ENCODE measurements around the gene RAB3A.

- TF ChIP-seq CTCF (IDR thresholded peaks at IDR 0.05) (no peak), POLR2A (IDR thresholded peaks at IDR 0.05) (no peak)
These were observed 27.9 kb upstream of the RAB3A start for GRCh38 chr19:18231775-18232174.
